GM23338 (cell line): ENCODE results near the gene ZNF831. TPM values are rescaled to one million over a fixed set of nuclear protein-coding genes. Genes with fewer than 3 reads are reported as not detected.

Experiments
- ATAC-seq: fragments of 200-7000 bp; cut with Tn5 transposase; 3 replicates; pipeline ENCODE4 v1.9.1; 2020
- DNase-seq: peaks from one replicate; pipeline ENCODE4 v3.0.0-alpha.2; 2015; ENCODE audit warnings: low spot score
- H2AFZ ChIP-seq: fragments of 200-600 bp; sonication (generic); 2 replicates; pipeline ENCODE4 v1.8.0; 2016; ENCODE audit warnings: antibody characterized with exemption, mild to moderate bottlenecking, moderate library complexity
- H3F3A ChIP-seq: fragments of 200-600 bp; sonication (generic); replicated peaks from 2 replicates; pipeline ENCODE4 v1.8.0; 2017; ENCODE audit warnings: antibody characterized with exemption, mixed run types, low read depth
- H3K27ac ChIP-seq: fragments of 200-600 bp; sonication (generic); 2 replicates; pipeline ENCODE4 v1.6.1; 2016; ENCODE audit warnings: low read depth
- H3K27me3 ChIP-seq: fragments of 200-600 bp; sonication (generic); 2 replicates; pipeline ENCODE4 v1.8.0; 2016; ENCODE audit warnings: mild to moderate bottlenecking, mixed run types, moderate library complexity; ENCODE audit not compliant: insufficient read depth
- H3K36me3 ChIP-seq: fragments of 200-600 bp; sonication (generic); 2 replicates; pipeline ENCODE4 v1.8.0; 2016; ENCODE audit warnings: mild to moderate bottlenecking; ENCODE audit not compliant: insufficient read depth
- H3K4me1 ChIP-seq: fragments of 200-600 bp; sonication (generic); 2 replicates; pipeline ENCODE4 v1.8.0; 2016; ENCODE audit warnings: mild to moderate bottlenecking, moderate library complexity; ENCODE audit not compliant: insufficient read depth
- H3K4me2 ChIP-seq: fragments of 200-600 bp; sonication (generic); 2 replicates; pipeline ENCODE4 v1.7.1; 2017; ENCODE audit warnings: mixed run types
- H3K4me3 ChIP-seq: fragments of 200-600 bp; sonication (generic); 2 replicates; pipeline ENCODE4 v1.6.1; 2016; ENCODE audit warnings: mixed run types
- H3K79me2 ChIP-seq: fragments of 200-600 bp; sonication (generic); replicated peaks from 2 replicates; pipeline ENCODE4 v1.8.0; 2017; ENCODE audit warnings: mild to moderate bottlenecking; ENCODE audit not compliant: insufficient read depth
- H3K9me2 ChIP-seq: fragments of 200-600 bp; sonication (generic); 2 replicates; pipeline ENCODE4 v1.8.0; 2017; ENCODE audit not compliant: insufficient read depth
- H4K20me1 ChIP-seq: fragments of 200-600 bp; sonication (generic); replicated peaks from 2 replicates; pipeline ENCODE4 v1.8.0; 2017; ENCODE audit warnings: mild to moderate bottlenecking; ENCODE audit not compliant: insufficient read depth
- H3K27ac Mint-ChIP-seq: 2 replicates; pipeline ENCODE4 v1.8.0; 2020; ENCODE audit warnings: inconsistent platforms, mild to moderate bottlenecking, moderate library complexity, mixed read lengths
- H3K27me3 Mint-ChIP-seq: 3 replicates; pipeline ENCODE4 v1.8.0; 2022; ENCODE audit warnings: low read depth, mild to moderate bottlenecking, moderate library complexity, mixed read lengths, inconsistent platforms; ENCODE audit not compliant: insufficient read depth, poor library complexity
- H3K36me3 Mint-ChIP-seq: 3 replicates; pipeline ENCODE4 v1.8.0; 2021; ENCODE audit warnings: low read depth, mild to moderate bottlenecking, inconsistent platforms, moderate library complexity, mixed read lengths
- H3K4me1 Mint-ChIP-seq: 3 replicates; pipeline ENCODE4 v1.8.0; 2020; ENCODE audit warnings: mild to moderate bottlenecking, inconsistent platforms, mixed read lengths
- H3K4me3 Mint-ChIP-seq: 3 replicates; pipeline ENCODE4 v1.8.0; 2021; ENCODE audit warnings: moderate library complexity, mild to moderate bottlenecking, inconsistent platforms, mixed read lengths
- H3K9me3 Mint-ChIP-seq: 3 replicates; pipeline ENCODE4 v1.8.0; 2020; ENCODE audit warnings: moderate library complexity, mild to moderate bottlenecking, inconsistent platforms, mixed read lengths
- JUNB ChIP-seq: IDR thresholded peaks from one replicate; pipeline ENCODE4 v1.6.1; 2016; ENCODE audit warnings: antibody characterized with exemption; ENCODE audit not compliant: unreplicated experiment
- NANOG ChIP-seq: IDR thresholded peaks from 2 replicates; pipeline ENCODE4 v1.6.1; 2016; ENCODE audit warnings: antibody characterized with exemption, borderline replicate concordance
- POLR2AphosphoS5 ChIP-seq: IDR thresholded peaks from 2 replicates; pipeline ENCODE4 v1.6.1; 2016; ENCODE audit warnings: antibody characterized with exemption, low read depth
- STAT1 ChIP-seq: IDR thresholded peaks from one replicate; pipeline ENCODE4 v1.6.1; 2016; ENCODE audit warnings: antibody characterized with exemption; ENCODE audit not compliant: unreplicated experiment
- ZNF114 ChIP-seq: fragments of 250-450 bp; sonication (Bioruptor Pico); IDR thresholded peaks from 2 replicates; pipeline ENCODE4 v1.5.0; 2020; ENCODE audit warnings: mild to moderate bottlenecking, moderate library complexity
- ZNF331 ChIP-seq: fragments of 250-450 bp; sonication (Bioruptor Pico); IDR thresholded peaks from 2 replicates; pipeline ENCODE4 v1.5.0; 2020; ENCODE audit warnings: low read depth, mild to moderate bottlenecking, moderate library complexity
- polyA plus RNA-seq: library from polyadenylated mRNA; unstranded; fragments of >200 nt; fragmentation: Nextera tagmentation; extraction: Ambion mirVana; gene quantifications from 2 replicates; pipeline ENCODE4 v1.2.1, GENCODE V29; 2016
- total RNA-seq: library from RNA; depleted of rRNA; stranded (reverse); fragments of >200 nt; shearing (Covaris generic); gene quantifications from 2 replicates; pipeline ENCODE4 v1.2.3, GENCODE V29; 2014
- TF ChIP-seq, protein P1 (sequence below): IDR thresholded peaks from 2 replicates; pipeline ENCODE4 v1.6.1; 2016; ENCODE audit warnings: antibody characterized with exemption
- TF ChIP-seq, protein P2 (sequence below), 2 experiments: fragments of 200-600 bp in 1 of 2; sonication (generic) in 1 of 2; conservative IDR thresholded peaks; 2 replicates each; pipeline versions ENCODE4 v1.5.1 to v1.6.1; 2016 to 2017; ENCODE audit warnings: antibody characterized with exemption in 2 of 2, low read depth in 2 of 2, mild to moderate bottlenecking in 2 of 2, moderate library complexity in 1 of 2
- TF ChIP-seq, protein P3 (sequence below): fragments of 250-450 bp; sonication (Bioruptor Pico); IDR thresholded peaks from 2 replicates; pipeline ENCODE4 v1.5.0; 2020; ENCODE audit warnings: mild to moderate bottlenecking, moderate library complexity

Gene ZNF831
- total and polyA plus RNA-seq, 2 experiments from 2014 or later: not detected

DNA sequence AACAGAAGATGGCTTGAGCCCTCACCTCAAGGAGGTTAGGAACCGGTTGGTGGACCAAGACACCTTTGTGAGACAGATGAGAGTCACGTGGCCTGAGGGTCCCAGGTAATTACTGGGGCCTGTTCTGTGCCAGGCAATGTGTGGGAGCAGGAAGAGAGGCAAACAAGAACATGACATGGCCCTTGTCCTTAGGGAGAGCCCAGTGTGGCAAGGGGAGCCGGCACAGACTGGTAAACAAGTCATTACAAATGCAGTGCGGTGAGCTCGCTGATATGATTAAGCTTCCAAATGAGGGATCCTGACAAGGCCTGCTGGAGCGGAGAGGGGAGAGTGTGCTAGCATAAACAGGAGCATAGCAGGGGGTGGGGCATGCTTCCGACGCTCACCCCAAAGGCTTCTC, 55.6 kb downstream of the ZNF831 start:
- 0 out of 2 replicates have a peak overlapping the region, but pooled peaks have one; percentile 23 for H2AFZ ChIP-seq
- Mint-ChIP-seq H3K27me3 (peaks cover 32% of the 10 kb centered on the region), H3K36me3 (no peaks in the 10 kb centered on the region), H3K4me1 (peaks cover 33% of the 10 kb centered on the region), H3K27ac (no peak overlapping the region), H3K9me3 (no peaks in the 10 kb centered on the region), H3K4me3 (no peak overlapping the region)
- peaks cover 16% of the 10 kb centered on the region for H3K4me1 ChIP-seq
- no peaks in the 10 kb centered on the region for H4K20me1 ChIP-seq
- no peaks in the 10 kb centered on the region for H3K79me2 ChIP-seq
- ATAC-seq (no peak), DNase-seq (peak; percentile 12)
- H3K27ac ChIP-seq: no peak overlapping the region
- H3K9me2 ChIP-seq: no peaks in the 10 kb centered on the region
- peaks cover 27% of the 10 kb centered on the region for H3K27me3 ChIP-seq
- H3K4me3 ChIP-seq: no peak overlapping the region
- H3K36me3 ChIP-seq: no peaks in the 10 kb centered on the region
- no peaks in the 10 kb centered on the region for H3F3A ChIP-seq
- no peak overlapping the region for H3K4me2 ChIP-seq
- TF ChIP-seq ZNF114 (CRISPR knock-in tag) (no peak), POLR2AphosphoS5 (no peak), JUNB (no peak), ZNF331 (CRISPR knock-in tag) (no peak), NANOG (no peak), STAT1 (no peak)
- TF ChIP-seq, protein P1, sequence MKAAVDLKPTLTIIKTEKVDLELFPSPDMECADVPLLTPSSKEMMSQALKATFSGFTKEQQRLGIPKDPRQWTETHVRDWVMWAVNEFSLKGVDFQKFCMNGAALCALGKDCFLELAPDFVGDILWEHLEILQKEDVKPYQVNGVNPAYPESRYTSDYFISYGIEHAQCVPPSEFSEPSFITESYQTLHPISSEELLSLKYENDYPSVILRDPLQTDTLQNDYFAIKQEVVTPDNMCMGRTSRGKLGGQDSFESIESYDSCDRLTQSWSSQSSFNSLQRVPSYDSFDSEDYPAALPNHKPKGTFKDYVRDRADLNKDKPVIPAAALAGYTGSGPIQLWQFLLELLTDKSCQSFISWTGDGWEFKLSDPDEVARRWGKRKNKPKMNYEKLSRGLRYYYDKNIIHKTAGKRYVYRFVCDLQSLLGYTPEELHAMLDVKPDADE: no peak
- TF ChIP-seq, protein P2, sequence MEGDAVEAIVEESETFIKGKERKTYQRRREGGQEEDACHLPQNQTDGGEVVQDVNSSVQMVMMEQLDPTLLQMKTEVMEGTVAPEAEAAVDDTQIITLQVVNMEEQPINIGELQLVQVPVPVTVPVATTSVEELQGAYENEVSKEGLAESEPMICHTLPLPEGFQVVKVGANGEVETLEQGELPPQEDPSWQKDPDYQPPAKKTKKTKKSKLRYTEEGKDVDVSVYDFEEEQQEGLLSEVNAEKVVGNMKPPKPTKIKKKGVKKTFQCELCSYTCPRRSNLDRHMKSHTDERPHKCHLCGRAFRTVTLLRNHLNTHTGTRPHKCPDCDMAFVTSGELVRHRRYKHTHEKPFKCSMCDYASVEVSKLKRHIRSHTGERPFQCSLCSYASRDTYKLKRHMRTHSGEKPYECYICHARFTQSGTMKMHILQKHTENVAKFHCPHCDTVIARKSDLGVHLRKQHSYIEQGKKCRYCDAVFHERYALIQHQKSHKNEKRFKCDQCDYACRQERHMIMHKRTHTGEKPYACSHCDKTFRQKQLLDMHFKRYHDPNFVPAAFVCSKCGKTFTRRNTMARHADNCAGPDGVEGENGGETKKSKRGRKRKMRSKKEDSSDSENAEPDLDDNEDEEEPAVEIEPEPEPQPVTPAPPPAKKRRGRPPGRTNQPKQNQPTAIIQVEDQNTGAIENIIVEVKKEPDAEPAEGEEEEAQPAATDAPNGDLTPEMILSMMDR (conservative IDR thresholded peaks at IDR 0.05; ENCODE audit: low read depth in 2 of 2): no peak
- TF ChIP-seq, protein P3, sequence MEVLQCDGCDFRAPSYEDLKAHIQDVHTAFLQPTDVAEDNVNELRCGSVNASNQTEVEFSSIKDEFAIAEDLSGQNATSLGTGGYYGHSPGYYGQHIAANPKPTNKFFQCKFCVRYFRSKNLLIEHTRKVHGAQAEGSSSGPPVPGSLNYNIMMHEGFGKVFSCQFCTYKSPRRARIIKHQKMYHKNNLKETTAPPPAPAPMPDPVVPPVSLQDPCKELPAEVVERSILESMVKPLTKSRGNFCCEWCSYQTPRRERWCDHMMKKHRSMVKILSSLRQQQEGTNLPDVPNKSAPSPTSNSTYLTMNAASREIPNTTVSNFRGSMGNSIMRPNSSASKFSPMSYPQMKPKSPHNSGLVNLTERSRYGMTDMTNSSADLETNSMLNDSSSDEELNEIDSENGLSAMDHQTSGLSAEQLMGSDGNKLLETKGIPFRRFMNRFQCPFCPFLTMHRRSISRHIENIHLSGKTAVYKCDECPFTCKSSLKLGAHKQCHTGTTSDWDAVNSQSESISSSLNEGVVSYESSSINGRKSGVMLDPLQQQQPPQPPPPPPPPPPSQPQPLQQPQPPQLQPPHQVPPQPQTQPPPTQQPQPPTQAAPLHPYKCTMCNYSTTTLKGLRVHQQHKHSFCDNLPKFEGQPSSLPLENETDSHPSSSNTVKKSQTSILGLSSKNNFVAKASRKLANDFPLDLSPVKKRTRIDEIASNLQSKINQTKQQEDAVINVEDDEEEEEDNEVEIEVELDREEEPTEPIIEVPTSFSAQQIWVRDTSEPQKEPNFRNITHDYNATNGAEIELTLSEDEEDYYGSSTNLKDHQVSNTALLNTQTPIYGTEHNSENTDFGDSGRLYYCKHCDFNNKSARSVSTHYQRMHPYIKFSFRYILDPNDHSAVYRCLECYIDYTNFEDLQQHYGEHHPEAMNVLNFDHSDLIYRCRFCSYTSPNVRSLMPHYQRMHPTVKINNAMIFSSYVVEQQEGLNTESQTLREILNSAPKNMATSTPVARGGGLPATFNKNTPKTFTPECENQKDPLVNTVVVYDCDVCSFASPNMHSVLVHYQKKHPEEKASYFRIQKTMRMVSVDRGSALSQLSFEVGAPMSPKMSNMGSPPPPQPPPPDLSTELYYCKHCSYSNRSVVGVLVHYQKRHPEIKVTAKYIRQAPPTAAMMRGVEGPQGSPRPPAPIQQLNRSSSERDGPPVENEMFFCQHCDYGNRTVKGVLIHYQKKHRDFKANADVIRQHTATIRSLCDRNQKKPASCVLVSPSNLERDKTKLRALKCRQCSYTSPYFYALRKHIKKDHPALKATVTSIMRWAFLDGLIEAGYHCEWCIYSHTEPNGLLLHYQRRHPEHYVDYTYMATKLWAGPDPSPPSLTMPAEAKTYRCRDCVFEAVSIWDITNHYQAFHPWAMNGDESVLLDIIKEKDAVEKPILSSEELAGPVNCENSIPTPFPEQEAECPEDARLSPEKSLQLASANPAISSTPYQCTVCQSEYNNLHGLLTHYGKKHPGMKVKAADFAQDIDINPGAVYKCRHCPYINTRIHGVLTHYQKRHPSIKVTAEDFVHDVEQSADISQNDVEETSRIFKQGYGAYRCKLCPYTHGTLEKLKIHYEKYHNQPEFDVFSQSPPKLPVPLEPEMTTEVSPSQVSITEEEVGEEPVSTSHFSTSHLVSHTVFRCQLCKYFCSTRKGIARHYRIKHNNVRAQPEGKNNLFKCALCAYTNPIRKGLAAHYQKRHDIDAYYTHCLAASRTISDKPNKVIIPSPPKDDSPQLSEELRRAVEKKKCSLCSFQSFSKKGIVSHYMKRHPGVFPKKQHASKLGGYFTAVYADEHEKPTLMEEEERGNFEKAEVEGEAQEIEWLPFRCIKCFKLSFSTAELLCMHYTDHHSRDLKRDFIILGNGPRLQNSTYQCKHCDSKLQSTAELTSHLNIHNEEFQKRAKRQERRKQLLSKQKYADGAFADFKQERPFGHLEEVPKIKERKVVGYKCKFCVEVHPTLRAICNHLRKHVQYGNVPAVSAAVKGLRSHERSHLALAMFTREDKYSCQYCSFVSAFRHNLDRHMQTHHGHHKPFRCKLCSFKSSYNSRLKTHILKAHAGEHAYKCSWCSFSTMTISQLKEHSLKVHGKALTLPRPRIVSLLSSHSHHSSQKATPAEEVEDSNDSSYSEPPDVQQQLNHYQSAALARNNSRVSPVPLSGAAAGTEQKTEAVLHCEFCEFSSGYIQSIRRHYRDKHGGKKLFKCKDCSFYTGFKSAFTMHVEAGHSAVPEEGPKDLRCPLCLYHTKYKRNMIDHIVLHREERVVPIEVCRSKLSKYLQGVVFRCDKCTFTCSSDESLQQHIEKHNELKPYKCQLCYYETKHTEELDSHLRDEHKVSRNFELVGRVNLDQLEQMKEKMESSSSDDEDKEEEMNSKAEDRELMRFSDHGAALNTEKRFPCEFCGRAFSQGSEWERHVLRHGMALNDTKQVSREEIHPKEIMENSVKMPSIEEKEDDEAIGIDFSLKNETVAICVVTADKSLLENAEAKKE (CRISPR knock-in tag): no peak
